ENCODE measurements around the gene LRGUK. TPM values are rescaled to one million over a fixed set of nuclear protein-coding genes. Genes with fewer than 3 reads are reported as not detected.

Gene LRGUK
- total RNA-seq, 4 donors from 2014 or later: 0.07 to 1.0 (median 0.63) TPM

DNA sequence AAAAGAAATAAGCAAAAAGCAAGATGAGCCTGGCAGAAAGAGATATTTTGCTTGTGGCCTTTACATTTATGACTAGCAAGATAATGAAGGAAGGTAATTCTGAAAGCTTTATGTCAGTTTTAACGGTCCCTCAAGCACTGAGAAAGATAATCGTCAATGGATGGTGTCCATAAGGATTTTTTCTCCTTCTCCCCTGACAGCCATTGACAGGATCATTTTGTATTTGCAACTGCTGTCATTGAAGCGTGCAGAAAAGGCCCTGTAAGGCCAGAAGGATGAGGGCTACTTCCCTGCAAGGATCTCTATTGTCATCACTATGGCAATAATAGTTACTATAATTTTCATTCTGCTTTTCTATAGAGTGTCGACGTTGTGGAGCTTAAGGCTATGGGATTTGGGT, 994 bp upstream of the LRGUK start:
- TF ChIP-seq POLR2AphosphoS5 (IDR thresholded peaks at IDR 0.05): no peak
- no peak for TF ChIP-seq CTCF (IDR thresholded peaks at IDR 0.05)
- no peak for TF ChIP-seq EP300 (IDR thresholded peaks at IDR 0.05)
- TF ChIP-seq POLR2A (IDR thresholded peaks at IDR 0.05): no peak
- no peak for ATAC-seq
- no peak overlapping the region for H3K27ac ChIP-seq
- H3K27me3 ChIP-seq: no peaks in the 10 kb centered on the region
- H3K4me1 ChIP-seq: peaks cover 0 to 15% (median 0%) of the 10 kb centered on the region in 3 donors
- H3K4me3 ChIP-seq: no peak overlapping the region
- 86 to 90% methylated on average over 5 of the region's 5 CpGs for WGBS, 2 donors (ENCODE audit: low coverage in 1 of 2)
- no peaks in the 10 kb centered on the region for H3K9me3 ChIP-seq
- no peaks in the 10 kb centered on the region for H3K36me3 ChIP-seq

DNA sequence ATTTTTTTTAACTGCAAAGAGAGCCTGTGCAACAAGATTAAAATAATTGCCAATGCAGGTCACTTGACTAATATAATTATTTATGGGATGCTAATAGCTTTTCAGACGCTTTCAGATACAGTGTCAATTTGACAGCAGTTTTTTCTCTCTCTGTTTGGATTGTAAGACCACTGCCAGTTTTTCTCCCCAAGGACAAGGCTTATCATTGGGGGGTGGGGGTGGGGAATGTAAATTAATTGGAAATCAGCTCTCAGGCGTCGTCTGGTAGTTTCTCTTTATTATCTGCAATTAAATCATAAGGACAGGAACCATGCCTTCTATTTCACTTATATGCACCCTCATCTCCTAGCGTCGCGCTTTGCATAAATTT, 559 bp upstream of the LRGUK start:
- H3K4me1 ChIP-seq: peaks cover 0 to 15% (median 0%) of the 10 kb centered on the region in 3 donors
- no peak overlapping the region for H3K27ac ChIP-seq
- no peaks in the 10 kb centered on the region for H3K9me3 ChIP-seq
- H3K4me3 ChIP-seq: peak overlapping the region; percentile 73 to 79
- ATAC-seq: no peak
- H3K27me3 ChIP-seq: no peaks in the 10 kb centered on the region
- H3K36me3 ChIP-seq: no peaks in the 10 kb centered on the region
- TF ChIP-seq CTCF (IDR thresholded peaks at IDR 0.05) (no peak), EP300 (IDR thresholded peaks at IDR 0.05) (no peak), POLR2AphosphoS5 (IDR thresholded peaks at IDR 0.05) (no peak), POLR2A (IDR thresholded peaks at IDR 0.05) (no peak)
- 16 to 25% methylated on average over 3 to 6 of the region's 6 CpGs for WGBS, 2 donors (ENCODE audit: low coverage in 1 of 2)

- H3K4me1 ChIP-seq: peaks cover 0 to 15% (median 0%) of the 10 kb centered on the region in 3 donors
- WGBS, 2 donors (ENCODE audit: low coverage in 1 of 2): 77% methylated on average over 3 to 5 of the region's 5 CpGs
- H3K27ac ChIP-seq: no peak overlapping the region
- TF ChIP-seq POLR2AphosphoS5 (IDR thresholded peaks at IDR 0.05): no peak
- no peak for TF ChIP-seq POLR2A (IDR thresholded peaks at IDR 0.05)
- TF ChIP-seq CTCF (IDR thresholded peaks at IDR 0.05): no peak
- TF ChIP-seq EP300 (IDR thresholded peaks at IDR 0.05): no peak
- no peak for ATAC-seq
- no peak overlapping the region for H3K4me3 ChIP-seq
- no peaks in the 10 kb centered on the region for H3K36me3 ChIP-seq
- H3K9me3 ChIP-seq: no peaks in the 10 kb centered on the region
- H3K27me3 ChIP-seq: no peaks in the 10 kb centered on the region
Measured at GRCh38 chr7:134128829-134129228, 1.7 kb downstream of the LRGUK start.

- no peak for ATAC-seq
- Histone ChIP-seq H3K27ac (no peak overlapping the region), H3K27me3 (no peaks in the 10 kb centered on the region), H3K4me1 (peaks cover 0 to 15% (median 0%) of the 10 kb centered on the region in 3 donors), H3K4me3 (no peak overlapping the region), H3K36me3 (no peaks in the 10 kb centered on the region), H3K9me3 (no peaks in the 10 kb centered on the region)
- WGBS, 2 donors (ENCODE audit: low coverage in 1 of 2): 7 to 25% methylated on average over 2 of the region's 2 CpGs
- TF ChIP-seq EP300 (IDR thresholded peaks at IDR 0.05) (no peak), POLR2AphosphoS5 (IDR thresholded peaks at IDR 0.05) (no peak), POLR2A (IDR thresholded peaks at IDR 0.05) (no peak), CTCF (IDR thresholded peaks at IDR 0.05) (no peak)
Measured at GRCh38 chr7:134129856-134130523, 2.9 kb downstream of the LRGUK start.

- TF ChIP-seq CTCF (IDR thresholded peaks at IDR 0.05) (no peak), POLR2A (IDR thresholded peaks at IDR 0.05) (no peak), EP300 (IDR thresholded peaks at IDR 0.05) (no peak), POLR2AphosphoS5 (IDR thresholded peaks at IDR 0.05) (no peak)
- no peaks in the 10 kb centered on the region for H3K27me3 ChIP-seq
- no peaks in the 10 kb centered on the region for H3K4me1 ChIP-seq
- 82 to 93% methylated on average over 2 to 3 of the region's 3 CpGs for WGBS, 2 donors (ENCODE audit: low coverage in 1 of 2)
- H3K27ac ChIP-seq: no peak overlapping the region
- no peak overlapping the region for H3K4me3 ChIP-seq
- no peaks in the 10 kb centered on the region for H3K36me3 ChIP-seq
- H3K9me3 ChIP-seq: no peaks in the 10 kb centered on the region
- ATAC-seq: no peak
Measured at GRCh38 chr7:134134004-134134403, 6.9 kb downstream of the LRGUK start.
